ENCODE measurements around the gene ACTN4. TPM values are rescaled to one million over a fixed set of nuclear protein-coding genes. Genes with fewer than 3 reads are reported as not detected.
A peak's percentile ranks its signal among the peaks of the same experiment; 100 is the strongest.

ACTN4 gene
- total and polyA plus RNA-seq, 3 donors from 2014 or later, result 112 to 158 (median 135) TPM

GRCh38 chr19:38669552-38669951 lies 22.1 kb downstream of the ACTN4 start:
- H3K27ac ChIP-seq, result peak overlapping the region in 1 of 2 donors; percentile 41
- no peak for DNase-seq
- 61 to 84% methylated on average over 5 of the region's 5 CpGs for WGBS, 2 donors
- H3K4me1 ChIP-seq, result peaks cover 45% of the 10 kb centered on the region
- no peaks in the 10 kb centered on the region for H3K9me3 ChIP-seq
- intact Hi-C loops (cut with DNase I; ENCODE audit: low total_unique reads), result no loop called here
- TF ChIP-seq CTCF (IDR thresholded peaks at IDR 0.05) (no peak), POLR2A (IDR thresholded peaks at IDR 0.05) (no peak)
- no peaks in the 10 kb centered on the region for H3K27me3 ChIP-seq
- no peak overlapping the region for H3K4me3 ChIP-seq
- no peaks in the 10 kb centered on the region for H3K36me3 ChIP-seq (ENCODE audit: low read depth, missing control alignments)

DNA sequence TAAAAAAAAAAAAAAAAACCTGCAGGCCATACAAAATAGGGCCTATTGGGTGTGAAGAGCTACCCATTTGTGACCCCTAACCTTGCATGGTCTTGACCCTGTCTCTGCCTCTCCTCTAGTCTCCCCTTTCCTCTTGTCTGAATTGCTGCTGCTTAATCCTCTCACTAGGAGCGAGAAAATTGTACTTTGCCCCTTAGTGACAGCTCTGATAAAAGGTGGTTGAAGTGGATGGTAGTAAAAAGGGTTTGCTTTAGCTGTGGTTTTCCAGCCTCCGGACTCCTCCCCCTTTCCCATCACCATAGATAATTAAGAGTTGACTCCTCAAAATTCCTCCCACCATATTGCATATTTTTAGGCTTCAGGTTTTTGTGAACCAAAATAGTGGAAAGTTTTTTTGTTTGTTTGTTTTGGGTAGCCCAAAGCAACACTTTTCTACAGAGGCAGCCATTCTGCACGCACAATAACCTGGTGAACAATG lies 23.5 kb downstream of the ACTN4 start:
- Histone ChIP-seq H3K27me3 (no peaks in the 10 kb centered on the region), H3K9me3 (no peaks in the 10 kb centered on the region), H3K4me1 (peaks cover 37% of the 10 kb centered on the region), H3K4me3 (no peak overlapping the region), H3K27ac (peak overlapping the region; percentile 53 to 77), H3K36me3 (ENCODE audit: low read depth, missing control alignments) (no peaks in the 10 kb centered on the region)
- no peak for DNase-seq
- intact Hi-C loops (cut with DNase I; ENCODE audit: low total_unique reads), result no loop called here
- TF ChIP-seq CTCF (IDR thresholded peaks at IDR 0.05) (no peak), POLR2A (IDR thresholded peaks at IDR 0.05) (no peak)
- 53 to 60% methylated on average over 3 of the region's 3 CpGs for WGBS, 2 donors

DNA sequence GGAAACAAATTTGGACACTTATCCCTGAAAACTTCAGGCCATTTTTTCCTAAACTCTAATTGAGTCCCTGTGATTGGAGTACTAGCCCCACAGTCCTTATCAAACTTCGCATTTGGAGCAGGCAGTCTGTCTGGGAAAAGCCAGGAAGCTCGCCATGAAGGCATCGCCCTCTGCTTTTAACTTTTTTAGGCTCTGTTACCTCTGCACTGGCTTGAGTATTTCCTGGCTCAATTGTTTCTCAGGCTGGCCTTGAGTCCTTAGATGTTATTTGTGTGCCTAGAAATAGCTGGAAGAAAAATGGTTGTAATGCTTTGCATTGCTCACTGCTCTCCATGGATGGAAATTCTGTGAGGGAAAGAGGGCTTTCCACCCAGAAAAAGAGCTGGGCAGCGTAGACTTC lies 24.2 kb downstream of the ACTN4 start:
- H3K27ac ChIP-seq, result peak overlapping the region; percentile 53 to 77
- WGBS, 2 donors, result 44% methylated on average over 4 of the region's 4 CpGs
- H3K4me1 ChIP-seq, result peaks cover 30% of the 10 kb centered on the region
- no peak for DNase-seq
- TF ChIP-seq CTCF (IDR thresholded peaks at IDR 0.05) (no peak), POLR2A (IDR thresholded peaks at IDR 0.05) (no peak)
- H3K4me3 ChIP-seq, result no peak overlapping the region
- intact Hi-C loops (cut with DNase I; ENCODE audit: low total_unique reads), result no loop called here
- no peaks in the 10 kb centered on the region for H3K36me3 ChIP-seq (ENCODE audit: low read depth, missing control alignments)
- no peaks in the 10 kb centered on the region for H3K9me3 ChIP-seq
- H3K27me3 ChIP-seq, result no peaks in the 10 kb centered on the region

DNA sequence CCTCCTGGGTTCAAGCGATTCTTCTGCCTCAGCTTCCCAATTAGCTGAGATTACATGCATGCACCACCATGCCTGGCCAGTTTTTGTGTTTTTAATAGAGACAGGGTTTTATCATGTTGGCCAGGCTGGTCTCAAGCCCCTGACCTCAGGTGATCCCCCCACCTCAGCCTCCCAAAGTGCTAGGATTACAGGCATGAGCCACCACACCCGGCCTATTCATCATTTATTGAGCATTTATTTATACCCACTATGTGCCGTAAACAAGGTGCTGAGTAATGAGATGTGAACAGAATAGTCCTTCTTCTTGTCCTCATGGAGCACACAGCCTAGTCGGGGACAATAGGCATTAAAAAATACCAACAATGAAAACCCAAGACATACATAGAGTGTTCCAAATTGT lies 25.6 kb downstream of the ACTN4 start:
- WGBS, 2 donors, result 92 to 95% methylated on average over 4 of the region's 4 CpGs
- no peak for TF ChIP-seq POLR2A (IDR thresholded peaks at IDR 0.05)
- no peak for TF ChIP-seq CTCF (IDR thresholded peaks at IDR 0.05)
- no peak for DNase-seq
- H3K36me3 ChIP-seq (ENCODE audit: low read depth, missing control alignments), result no peaks in the 10 kb centered on the region
- intact Hi-C loops (cut with DNase I; ENCODE audit: low total_unique reads), result no loop called here
- H3K4me1 ChIP-seq, result peaks cover 17% of the 10 kb centered on the region
- no peak overlapping the region for H3K27ac ChIP-seq
- no peak overlapping the region for H3K4me3 ChIP-seq
- H3K27me3 ChIP-seq, result no peaks in the 10 kb centered on the region
- H3K9me3 ChIP-seq, result no peaks in the 10 kb centered on the region

DNA sequence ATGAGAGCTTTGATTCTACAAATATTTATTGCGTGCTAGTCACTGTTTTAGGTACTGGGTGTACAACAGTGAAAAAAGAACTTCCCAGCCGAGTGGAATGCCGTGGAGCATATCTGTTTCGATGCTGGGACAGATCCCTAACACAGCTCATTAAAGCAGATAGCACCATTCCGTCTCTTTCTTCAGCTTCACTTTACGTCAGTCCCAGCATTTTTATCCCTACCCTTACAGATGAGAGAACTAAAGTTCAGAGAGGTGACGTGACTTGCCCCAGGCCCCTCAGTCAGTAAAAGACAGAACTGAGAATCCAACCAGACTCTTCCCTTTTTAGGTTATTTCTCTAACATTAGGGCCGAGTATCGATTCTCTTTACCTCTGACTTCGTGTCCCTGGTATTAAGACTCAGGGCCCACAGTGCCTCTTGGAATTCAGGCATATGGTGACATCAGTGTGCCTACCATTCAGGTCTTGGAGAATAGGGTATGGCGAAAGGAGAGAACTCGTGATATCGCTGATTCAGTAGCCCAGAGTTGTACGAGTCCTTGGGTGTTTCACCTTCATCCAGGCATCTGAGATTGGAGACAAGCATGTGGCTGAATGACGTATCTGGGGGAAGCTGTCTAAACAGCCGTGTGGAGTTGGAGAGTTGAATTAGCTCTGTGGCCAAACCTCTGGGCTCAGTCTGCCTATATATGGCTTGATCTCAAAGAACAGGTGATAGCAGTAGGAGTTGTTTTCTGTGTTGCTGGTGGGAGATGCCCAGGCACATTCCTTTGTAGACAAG lies 27.1 kb downstream of the ACTN4 start:
- peak overlapping the region in 1 of 2 donors; percentile 75 for H3K27ac ChIP-seq
- intact Hi-C loops (cut with DNase I; ENCODE audit: low total_unique reads), result no loop called here
- H3K9me3 ChIP-seq, result no peaks in the 10 kb centered on the region
- H3K4me1 ChIP-seq, result peaks cover 15% of the 10 kb centered on the region
- 55 to 75% methylated on average over 16 of the region's 16 CpGs for WGBS, 2 donors
- no peaks in the 10 kb centered on the region for H3K27me3 ChIP-seq
- no peak for DNase-seq
- no peak overlapping the region for H3K4me3 ChIP-seq
- no peak for TF ChIP-seq CTCF (IDR thresholded peaks at IDR 0.05)
- no peak for TF ChIP-seq POLR2A (IDR thresholded peaks at IDR 0.05)
- no peaks in the 10 kb centered on the region for H3K36me3 ChIP-seq (ENCODE audit: low read depth, missing control alignments)
